ENCODE measurements around the gene RGS3. TPM values are rescaled to one million over a fixed set of nuclear protein-coding genes. Genes with fewer than 3 reads are reported as not detected.

Gene RGS3
- polyA plus RNA-seq, 1 experiment: 41.0 TPM

DNA sequence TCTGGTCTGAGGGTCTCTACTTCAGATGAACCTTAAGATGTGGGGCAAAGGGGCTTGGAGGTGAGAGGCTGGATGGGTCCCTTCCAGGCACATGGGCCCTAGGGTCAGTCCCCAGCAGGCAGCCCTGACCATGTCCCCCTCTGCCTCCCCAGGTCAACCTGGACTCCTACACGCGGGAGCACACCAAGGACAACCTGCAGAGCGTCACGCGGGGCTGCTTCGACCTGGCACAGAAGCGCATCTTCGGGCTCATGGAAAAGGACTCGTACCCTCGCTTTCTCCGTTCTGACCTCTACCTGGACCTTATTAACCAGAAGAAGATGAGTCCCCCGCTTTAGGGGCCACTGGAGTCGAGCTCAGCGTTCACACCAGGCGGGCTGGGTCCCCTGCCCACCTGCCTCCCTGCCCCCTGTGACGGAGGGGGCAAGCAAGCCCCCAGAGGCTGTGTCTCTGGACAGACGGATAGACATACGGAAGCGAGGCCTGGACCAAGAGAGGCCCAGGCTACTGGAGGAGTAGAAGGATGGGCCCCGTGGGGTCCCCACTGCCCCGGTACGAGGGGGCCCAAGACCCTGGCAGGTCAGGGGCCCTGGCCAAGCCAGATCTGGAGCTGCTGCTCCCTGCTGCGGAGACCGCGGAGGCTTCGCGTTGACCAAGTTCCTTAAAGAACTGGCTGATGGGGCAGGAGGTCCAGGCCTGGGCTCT is 133.2 kb downstream of the RGS3 start:
- no peaks in the 10 kb centered on the region for H3K27me3 ChIP-seq (ENCODE audit: control insufficient read depth, insufficient read depth, low read length)
- no peak for DNase-seq (ENCODE audit: low read depth, low spot score)
- POLR2A ChIA-PET: interaction anchor here (1.4 to 3.5 kb wide), 2 partner anchors 18 to 25 kb away, joined by 4 to 21 read pairs; no protein-coding TSS in a partner anchor
- peak overlapping the region; percentile 10; the same call in 1 of the 2 replicates for H3K4me3 ChIP-seq (ENCODE audit: low read depth, low read length)
- TF ChIP-seq, protein P1, sequence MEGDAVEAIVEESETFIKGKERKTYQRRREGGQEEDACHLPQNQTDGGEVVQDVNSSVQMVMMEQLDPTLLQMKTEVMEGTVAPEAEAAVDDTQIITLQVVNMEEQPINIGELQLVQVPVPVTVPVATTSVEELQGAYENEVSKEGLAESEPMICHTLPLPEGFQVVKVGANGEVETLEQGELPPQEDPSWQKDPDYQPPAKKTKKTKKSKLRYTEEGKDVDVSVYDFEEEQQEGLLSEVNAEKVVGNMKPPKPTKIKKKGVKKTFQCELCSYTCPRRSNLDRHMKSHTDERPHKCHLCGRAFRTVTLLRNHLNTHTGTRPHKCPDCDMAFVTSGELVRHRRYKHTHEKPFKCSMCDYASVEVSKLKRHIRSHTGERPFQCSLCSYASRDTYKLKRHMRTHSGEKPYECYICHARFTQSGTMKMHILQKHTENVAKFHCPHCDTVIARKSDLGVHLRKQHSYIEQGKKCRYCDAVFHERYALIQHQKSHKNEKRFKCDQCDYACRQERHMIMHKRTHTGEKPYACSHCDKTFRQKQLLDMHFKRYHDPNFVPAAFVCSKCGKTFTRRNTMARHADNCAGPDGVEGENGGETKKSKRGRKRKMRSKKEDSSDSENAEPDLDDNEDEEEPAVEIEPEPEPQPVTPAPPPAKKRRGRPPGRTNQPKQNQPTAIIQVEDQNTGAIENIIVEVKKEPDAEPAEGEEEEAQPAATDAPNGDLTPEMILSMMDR (IDR thresholded peaks at IDR 0.05; ENCODE audit: low read depth, low read length): no peak
- H3K9me3 ChIP-seq (ENCODE audit: control insufficient read depth, insufficient read depth, low read length): no peaks in the 10 kb centered on the region; the same call in 1 of the 2 replicates
- CTCF ChIA-PET: interaction anchor here (24.3 kb wide), 1 partner anchor 60 kb away, joined by 767 read pairs; no protein-coding TSS in a partner anchor
- peak overlapping the region; percentile 31 for H3K27ac ChIP-seq (ENCODE audit: low read depth, low read length)

DNA sequence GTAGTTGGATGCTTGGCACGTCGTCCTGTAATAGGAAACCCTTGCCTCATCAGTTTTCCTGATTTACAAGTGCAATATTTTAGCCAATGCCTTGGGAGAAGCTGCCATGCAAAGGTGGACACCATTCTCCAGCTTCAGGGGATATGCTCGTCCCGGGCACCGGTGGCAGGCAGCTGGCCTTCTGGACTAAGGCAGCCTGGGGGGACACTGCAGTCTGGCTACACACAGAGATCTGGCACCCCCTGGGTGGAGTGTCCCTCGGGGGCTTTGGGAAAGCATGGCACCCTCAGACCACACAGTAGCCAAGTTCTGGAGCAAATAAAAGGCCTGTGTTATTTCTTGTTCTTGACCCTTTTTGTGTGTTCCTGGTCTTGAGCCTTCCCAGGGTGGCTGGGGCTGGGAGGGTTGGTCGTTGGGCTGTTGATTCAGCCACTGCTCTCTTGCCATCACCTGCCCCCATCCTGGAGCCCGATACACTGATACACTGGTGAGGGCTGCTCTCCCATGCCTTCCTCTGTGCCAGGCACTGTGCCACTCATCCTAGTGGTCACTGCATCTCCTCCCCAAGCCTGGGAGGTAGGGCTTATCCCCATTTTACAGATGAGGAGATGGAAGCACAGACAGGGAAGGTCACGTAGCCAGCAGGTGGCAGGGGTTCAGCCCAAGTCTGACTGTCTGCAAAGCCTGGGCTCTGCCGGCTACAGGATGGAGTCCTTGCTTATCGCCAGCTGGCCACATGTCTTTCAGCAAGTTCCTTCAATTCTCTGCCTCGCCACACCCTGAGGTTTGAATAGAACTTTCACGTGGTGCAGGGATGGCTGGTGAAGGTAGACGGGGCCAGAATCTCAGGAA is 134.1 kb downstream of the RGS3 start:
- ChIA-PET POLR2A (interaction anchor here (0.6 to 0.8 kb wide), 2 partner anchors 9 to 36 kb away, joined by 3 to 5 read pairs; no protein-coding TSS in a partner anchor), CTCF (interaction anchor here (24.3 kb wide), 1 partner anchor 59 kb away, joined by 767 read pairs; no protein-coding TSS in a partner anchor)
- Histone ChIP-seq H3K27me3 (ENCODE audit: control insufficient read depth, insufficient read depth, low read length) (no peaks in the 10 kb centered on the region), H3K4me3 (ENCODE audit: low read depth, low read length) (peak overlapping the region; percentile 17; the same call in 1 of the 2 replicates), H3K9me3 (ENCODE audit: control insufficient read depth, insufficient read depth, low read length) (no peaks in the 10 kb centered on the region; the same call in 1 of the 2 replicates), H3K27ac (ENCODE audit: low read depth, low read length) (peak overlapping the region; percentile 85)
- TF ChIP-seq, protein P1 (IDR thresholded peaks at IDR 0.05; ENCODE audit: low read depth, low read length): no peak
- DNase-seq (ENCODE audit: low read depth, low spot score): no peak

DNA sequence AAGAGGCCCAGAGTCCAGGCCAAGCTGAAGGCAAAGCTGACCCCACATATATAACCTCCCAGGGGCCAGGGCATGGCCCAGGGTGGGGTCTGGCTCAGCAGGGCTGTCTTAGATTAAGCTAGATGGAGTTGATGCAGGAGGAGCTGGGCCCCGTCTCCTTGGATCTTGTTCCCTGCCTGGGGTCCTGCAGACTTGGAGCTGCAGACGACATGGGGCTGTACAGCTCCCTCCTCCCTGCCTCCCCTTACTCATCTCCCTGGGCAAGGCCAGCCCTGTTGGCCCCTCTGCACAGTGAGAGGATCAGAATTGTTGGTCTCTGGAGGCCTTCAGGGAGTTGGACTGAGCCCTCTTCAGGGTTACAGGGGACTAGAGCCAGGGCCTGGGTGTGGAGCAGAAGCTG is 134.9 kb downstream of the RGS3 start:
- POLR2A ChIA-PET: interaction anchor here (0.6 to 0.8 kb wide), 2 partner anchors 8 to 35 kb away, joined by 3 to 5 read pairs; no protein-coding TSS in a partner anchor
- TF ChIP-seq, protein P1 (IDR thresholded peaks at IDR 0.05; ENCODE audit: low read depth, low read length): no peak
- no peaks in the 10 kb centered on the region; the same call in 1 of the 2 replicates for H3K9me3 ChIP-seq (ENCODE audit: control insufficient read depth, insufficient read depth, low read length)
- H3K27me3 ChIP-seq (ENCODE audit: control insufficient read depth, insufficient read depth, low read length): no peaks in the 10 kb centered on the region
- CTCF ChIA-PET: interaction anchor here (24.3 kb wide), 1 partner anchor 58 kb away, joined by 767 read pairs; no protein-coding TSS in a partner anchor
- no peak overlapping the region for H3K4me3 ChIP-seq (ENCODE audit: low read depth, low read length)
- H3K27ac ChIP-seq (ENCODE audit: low read depth, low read length): peak overlapping the region; percentile 85
- no peak for DNase-seq (ENCODE audit: low read depth, low spot score)

DNA sequence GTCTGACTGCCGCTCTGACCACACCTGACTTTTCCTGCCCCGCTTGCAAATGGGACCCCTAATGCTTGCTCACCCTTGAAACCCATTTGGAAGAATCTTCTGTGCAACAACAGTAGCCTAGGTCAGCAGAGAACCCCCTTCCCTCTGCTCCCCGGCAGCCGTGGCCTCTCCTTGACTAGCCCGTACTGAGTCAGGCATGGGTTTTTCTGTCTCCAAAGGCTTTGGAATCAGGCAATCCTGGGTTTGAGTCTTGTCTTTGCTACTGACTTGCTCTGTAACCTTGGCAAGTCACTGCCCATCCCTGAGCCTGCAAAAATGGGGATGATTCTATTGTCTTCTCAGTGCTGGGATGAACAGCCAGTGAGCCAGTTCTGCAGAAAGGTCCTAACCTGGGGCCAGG is 135.4 kb downstream of the RGS3 start:
- DNase-seq (ENCODE audit: low read depth, low spot score): no peak
- no peaks in the 10 kb centered on the region for H3K27me3 ChIP-seq (ENCODE audit: control insufficient read depth, insufficient read depth, low read length)
- CTCF ChIA-PET: interaction anchor here (24.3 kb wide), 1 partner anchor 57 kb away, joined by 767 read pairs; no protein-coding TSS in a partner anchor
- no peaks in the 10 kb centered on the region; the same call in 1 of the 2 replicates for H3K9me3 ChIP-seq (ENCODE audit: control insufficient read depth, insufficient read depth, low read length)
- POLR2A ChIA-PET: interaction anchor here (0.6 kb wide), 1 partner anchor 115 kb away, joined by 8 read pairs; no protein-coding TSS in a partner anchor
- peak overlapping the region; percentile 85 for H3K27ac ChIP-seq (ENCODE audit: low read depth, low read length)
- TF ChIP-seq, protein P1 (IDR thresholded peaks at IDR 0.05; ENCODE audit: low read depth, low read length): no peak
- H3K4me3 ChIP-seq (ENCODE audit: low read depth, low read length): no peak overlapping the region
